Adipose tissue (tissue), 3 donors: ENCODE data around the gene ART4. TPM values are rescaled to one million over a fixed set of nuclear protein-coding genes. Genes with fewer than 3 reads are reported as not detected.

Experiments
- H3K27ac ChIP-seq: one replicate; pipeline ENCODE4 v1.5.1; 2013; ENCODE audit warnings: low read depth, low read length
- WGBS, 3 donors: extraction: QIAGEN DNeasy Blood & Tissue Kit; methylation state at CpG; one replicate each; pipeline ENCODE4 v1.1.7; 2013; 5-methylcytosine and 5-hydroxymethylcytosine counted together
- polyA plus RNA-seq, 3 donors: library from polyadenylated mRNA; stranded (reverse); fragments of 200-250 nt; gene quantifications; one replicate each; pipeline ENCODE4 v1.2.3, GENCODE V29; 2013
- donor health status: healthy with polysubstance abuse.
- donor health status: Bipolar disorder and iron deficiency.
- donor health status: healthy.

Gene ART4
- polyA plus RNA-seq, 3 donors, result 0.66 to 3.3 (median 0.74) TPM

DNA sequence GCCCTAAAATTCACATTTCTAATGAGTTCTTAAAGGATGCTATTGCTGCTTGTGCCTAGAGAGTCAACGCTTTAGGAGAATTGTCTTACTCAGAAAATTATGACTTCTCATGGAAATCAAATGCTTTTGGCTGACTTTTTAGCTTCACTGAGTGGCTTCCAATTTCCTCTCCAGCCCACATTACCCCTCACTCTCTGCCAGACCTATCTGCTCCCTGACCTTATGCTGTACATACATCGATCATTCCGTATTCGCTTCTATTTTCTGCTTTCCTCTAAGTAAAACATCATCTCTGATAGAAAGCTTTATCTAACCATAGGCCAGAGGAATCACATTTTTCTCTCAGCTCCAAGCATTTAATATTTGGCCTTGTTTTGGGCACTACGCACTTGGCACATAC is 16.8 kb downstream of the ART4 start:
- H3K27ac ChIP-seq, result no peak overlapping the region
- 64 to 83% (median 69%) methylated on average over 5 of the region's 5 CpGs for WGBS, 3 donors

- no peak overlapping the region for H3K27ac ChIP-seq
Measured at GRCh38 chr12:14825256-14825655, 18.1 kb downstream of the ART4 start.

DNA sequence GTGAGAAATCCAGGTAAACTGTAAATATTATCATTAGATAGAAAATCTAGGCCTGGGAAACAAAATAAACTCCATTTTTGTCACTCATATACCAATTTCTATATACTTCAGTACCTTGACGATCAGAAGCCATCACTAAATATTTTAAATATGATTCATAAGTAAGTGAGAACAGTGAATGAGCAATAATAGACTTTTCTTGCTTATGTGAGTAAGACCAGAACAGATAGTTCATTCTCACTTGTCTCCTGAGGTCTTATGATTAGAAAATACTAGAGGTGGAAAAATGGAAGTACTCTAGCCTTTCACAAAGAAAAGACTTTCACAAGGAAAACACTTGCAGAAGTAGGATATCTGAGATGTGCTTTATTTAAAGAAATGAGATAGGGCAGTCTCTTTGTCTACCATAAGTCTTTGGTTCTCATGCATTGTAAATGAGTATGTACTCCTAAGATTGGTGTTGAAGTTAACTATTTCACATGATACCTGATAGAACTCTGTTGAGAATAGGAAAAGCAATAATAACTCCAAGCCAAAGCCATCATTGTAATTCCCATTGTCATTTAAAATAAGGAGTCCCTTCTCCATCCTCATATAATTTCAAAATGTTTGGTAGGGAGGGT is 19.2 kb downstream of the ART4 start:
- 91 to 95% (median 93%) methylated on average over 1 of the region's 1 CpG for WGBS, 3 donors
- no peak overlapping the region for H3K27ac ChIP-seq

- H3K27ac ChIP-seq, result no peak within 1 kb of the TSS
Measured at GRCh38 chr12:14814014-14814413, 29.3 kb downstream of the ART4 start, which contains the start of gene SMCO3. SMCO3 (minus strand) TSS chr12:14814182; CDS start chr12:14806680, 7,502 bp downstream.

GRCh38 chr12:14811486-14811885 is 31.8 kb downstream of the ART4 start:
- no peak overlapping the region for H3K27ac ChIP-seq
- 87 to 97% (median 95%) methylated on average over 2 of the region's 2 CpGs for WGBS, 3 donors

More at GRCh38 chr12:14814014-14814413, 29.3 kb downstream of the ART4 start, which contains the start of gene SMCO3:
- WGBS, 3 donors, result 74 to 80% (median 80%) methylated on average over 3 of the region's 3 CpGs

- WGBS, 3 donors, result 93 to 96% (median 94%) methylated on average over 1 of the region's 1 CpG
- no peak overlapping the region for H3K27ac ChIP-seq
Measured at GRCh38 chr12:14810953-14811483, 32.3 kb downstream of the ART4 start.

DNA sequence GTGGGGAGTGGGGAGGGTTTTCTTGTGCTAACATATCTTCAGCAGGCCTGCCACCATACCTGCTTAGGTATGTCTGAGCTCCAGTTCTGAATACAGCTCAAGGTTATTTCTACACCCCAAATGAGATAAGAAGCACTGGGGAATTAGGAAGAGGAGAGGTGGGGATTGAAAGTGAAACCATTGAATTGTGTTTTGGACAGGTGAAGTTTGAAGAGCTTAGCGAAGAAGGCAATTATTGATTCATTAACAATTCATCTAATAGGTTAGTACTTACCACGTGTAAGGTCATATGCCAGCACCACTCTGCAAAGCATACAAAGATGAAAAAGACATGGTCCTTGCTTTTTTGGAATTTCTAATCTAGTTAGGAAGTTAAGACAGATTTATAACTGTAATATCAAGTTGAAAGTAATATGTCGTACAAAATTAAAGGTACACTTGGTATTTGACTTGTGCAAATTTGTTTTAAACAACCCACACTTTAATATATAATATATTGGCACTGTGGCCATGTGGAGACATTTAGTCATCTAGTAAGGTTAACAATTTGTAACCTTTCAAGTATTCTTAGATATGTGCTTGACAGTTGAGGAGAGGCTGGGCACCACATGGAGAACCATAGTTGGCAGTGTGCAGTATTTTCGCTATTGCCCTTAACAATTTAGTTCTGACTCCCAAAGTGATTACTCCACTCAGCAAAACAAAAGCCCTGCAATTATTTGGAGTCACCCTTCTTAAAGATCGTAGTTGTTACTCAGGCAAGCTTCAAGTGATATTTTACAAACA is 33.0 kb downstream of the ART4 start:
- no peak overlapping the region for H3K27ac ChIP-seq
- 70 to 91% (median 91%) methylated on average over 5 of the region's 5 CpGs for WGBS, 3 donors

DNA sequence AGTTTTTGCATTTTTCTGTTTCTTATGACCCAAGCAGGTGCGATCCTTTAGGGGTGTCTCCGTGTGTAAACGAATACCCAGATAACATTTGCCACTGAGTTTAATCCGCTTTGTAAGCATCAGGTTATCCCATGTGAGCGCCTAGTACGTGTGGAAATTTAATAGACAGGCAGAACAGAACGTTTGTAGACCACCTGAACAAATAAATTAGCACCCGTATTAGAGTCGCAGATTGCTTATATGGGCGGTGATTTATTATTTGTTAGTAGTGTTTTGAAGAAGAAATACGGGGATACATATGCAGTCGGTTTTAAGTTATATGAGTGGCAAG is 39.5 kb downstream of the ART4 start:
- WGBS, 3 donors, result 0 to 1% (median 1%) methylated on average over 12 of the region's 12 CpGs
- no peak overlapping the region for H3K27ac ChIP-seq

GRCh38 chr12:14803011-14803829 is 40.1 kb downstream of the ART4 start, which contains the start of the genes C12orf60 and WBP11:
C12orf60 (plus strand) TSS chr12:14803670; CDS start chr12:14822936, 19,266 bp downstream.
WBP11 (minus strand) TSS chr12:14803478; CDS start chr12:14801383, 2,095 bp downstream.
- WGBS, 3 donors, result 0% methylated on average over 50 of the region's 50 CpGs
- peak within 1 kb of the TSS; percentile 64 for H3K27ac ChIP-seq

DNA sequence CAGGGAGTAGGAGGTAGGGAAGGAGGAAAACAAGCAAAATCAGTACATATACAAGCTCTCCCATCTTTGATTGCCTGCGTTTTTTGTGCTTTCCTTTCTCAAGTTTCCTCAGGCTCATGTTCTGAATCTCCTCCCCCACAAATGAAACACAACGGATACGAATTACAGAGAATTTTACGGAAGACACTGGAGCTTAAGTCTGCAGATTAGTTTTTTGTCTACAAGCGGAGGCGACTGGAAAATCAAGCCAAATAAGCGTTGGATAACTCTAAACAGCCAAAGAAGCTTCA is 40.7 kb downstream of the ART4 start:
- WGBS, 3 donors, result 0 to 1% (median 1%) methylated on average over 7 of the region's 7 CpGs
- H3K27ac ChIP-seq, result peak overlapping the region; percentile 64

GRCh38 chr12:14802247-14802646 is 41.1 kb downstream of the ART4 start:
- WGBS, 3 donors, result 63 to 74% (median 69%) methylated on average over 4 of the region's 4 CpGs
- H3K27ac ChIP-seq, result peak overlapping the region; percentile 26

GRCh38 chr12:14795028-14795448 is 48.3 kb downstream of the ART4 start:
- no peak overlapping the region for H3K27ac ChIP-seq
- 61 to 77% (median 70%) methylated on average over 4 of the region's 4 CpGs for WGBS, 3 donors

GRCh38 chr12:14785568-14785967 is 57.8 kb downstream of the ART4 start:
- no peak overlapping the region for H3K27ac ChIP-seq
- 91 to 95% (median 94%) methylated on average over 3 of the region's 3 CpGs for WGBS, 3 donors

DNA sequence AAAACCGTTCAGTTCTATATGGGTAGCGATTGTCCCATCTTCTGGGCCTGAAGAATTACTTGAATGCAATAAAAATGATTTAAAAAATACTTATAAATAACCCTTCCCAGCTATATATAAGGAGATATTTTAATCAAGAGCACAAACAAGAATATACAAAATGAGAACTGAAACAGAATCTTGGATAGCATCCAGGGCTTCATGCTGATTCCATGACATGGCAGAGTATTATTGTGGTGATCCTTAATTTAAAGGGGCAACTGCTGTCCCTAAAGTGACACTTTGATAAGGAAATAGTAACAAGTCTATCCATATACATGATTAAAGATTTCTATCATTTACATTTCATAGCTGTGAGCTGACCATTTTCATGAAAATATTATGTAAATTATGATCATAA is 58.9 kb downstream of the ART4 start:
- WGBS, 3 donors, result 86 to 97% (median 91%) methylated on average over 2 of the region's 2 CpGs
- H3K27ac ChIP-seq, result no peak overlapping the region

GRCh38 chr12:14782756-14783155 is 60.6 kb downstream of the ART4 start:
- no peak overlapping the region for H3K27ac ChIP-seq

DNA sequence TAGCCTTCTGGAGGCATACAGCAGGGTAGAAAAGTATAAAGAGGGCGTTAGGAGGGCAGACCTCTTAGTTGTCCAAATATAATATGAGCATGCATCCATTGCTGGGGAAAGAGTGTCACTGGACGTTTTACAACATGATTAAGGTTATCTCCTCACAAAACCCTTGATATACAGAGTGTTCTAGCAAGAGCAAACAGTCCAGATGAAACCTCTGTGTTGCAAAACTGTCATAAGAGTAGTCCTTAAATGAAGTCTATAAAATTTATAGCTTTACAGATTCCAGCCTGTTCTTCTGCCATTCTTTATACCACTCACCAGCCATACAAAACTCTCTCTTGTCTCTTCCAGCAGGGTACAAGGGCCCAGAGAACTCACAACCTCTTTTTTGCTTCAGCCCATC is 61.8 kb downstream of the ART4 start:
- H3K27ac ChIP-seq, result no peak overlapping the region
- WGBS, 3 donors, result 59 to 81% (median 75%) methylated on average over 2 of the region's 2 CpGs

- H3K27ac ChIP-seq, result no peak overlapping the region
- 72 to 88% (median 84%) methylated on average over 3 of the region's 3 CpGs for WGBS, 3 donors
Measured at GRCh38 chr12:14780859-14781258, 62.5 kb downstream of the ART4 start.

GRCh38 chr12:14779834-14780233 is 63.5 kb downstream of the ART4 start:
- 86 to 90% (median 86%) methylated on average over 2 of the region's 2 CpGs for WGBS, 3 donors
- H3K27ac ChIP-seq, result no peak overlapping the region

GRCh38 chr12:14777271-14777670 is 66.1 kb downstream of the ART4 start:
- H3K27ac ChIP-seq, result no peak overlapping the region
- WGBS, 3 donors, result 31 to 67% (median 61%) methylated on average over 3 of the region's 3 CpGs
